Measurements from ENCODE around the gene APOD.

APOD gene

DNA sequence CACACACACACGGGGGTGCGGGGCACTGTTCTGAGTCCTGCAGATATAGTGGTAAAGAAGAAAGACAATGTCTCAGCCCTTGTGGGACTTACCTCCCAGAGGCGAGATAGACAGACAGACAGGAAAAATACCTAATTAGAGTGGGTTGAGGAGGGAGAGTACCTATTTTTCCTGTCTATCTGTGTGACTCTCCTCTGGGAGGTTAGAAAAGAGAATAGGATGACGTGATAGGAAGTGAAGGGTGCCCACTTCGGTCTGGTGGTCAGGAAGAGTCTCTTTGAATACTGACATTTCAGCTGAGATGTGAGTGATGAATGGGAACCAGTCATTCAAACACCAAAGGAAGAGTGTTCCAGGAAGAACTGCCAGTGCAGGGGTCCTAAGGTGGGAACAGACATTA is 4.1 kb upstream of the APOD start:
- DNase-seq (ENCODE audit: extremely low read depth in 1 of 2, low read depth in 1 of 2), result no peak

DNA sequence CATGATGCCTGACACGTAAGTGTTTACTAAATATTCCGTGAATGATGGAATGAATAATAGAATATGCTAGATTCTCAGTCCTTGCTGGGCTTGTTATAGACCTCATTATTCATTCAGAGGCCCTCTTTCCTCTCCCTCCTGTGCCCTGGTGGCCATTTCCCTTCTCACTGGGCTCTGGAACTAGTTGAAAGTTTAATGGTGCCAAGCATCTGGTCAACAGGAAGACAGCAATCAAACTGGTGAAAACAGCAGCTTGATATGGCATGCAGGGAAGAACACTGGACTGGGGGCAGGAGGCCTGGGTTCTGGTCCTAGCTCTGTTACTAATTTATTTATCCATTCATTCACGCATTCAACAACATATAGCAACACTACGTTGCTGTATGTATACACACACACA is 3.7 kb upstream of the APOD start:
- no peak for DNase-seq (ENCODE audit: extremely low read depth in 1 of 2, low read depth in 1 of 2)

DNA sequence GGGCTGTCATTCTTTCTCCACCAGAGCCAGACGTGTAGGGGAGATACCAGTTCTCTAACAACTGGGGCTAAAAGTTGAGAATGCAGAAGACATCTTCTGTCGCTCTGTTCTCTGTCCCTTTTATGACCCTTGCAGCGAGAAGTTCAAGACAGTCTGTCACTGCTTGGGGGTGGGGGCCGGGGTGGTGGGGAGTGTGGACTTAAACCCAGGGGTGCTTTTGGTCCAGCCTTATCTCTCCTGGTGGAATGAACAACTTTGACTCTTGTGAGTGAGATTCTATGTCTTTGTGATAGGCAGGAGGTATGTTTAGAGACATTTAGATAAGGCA is 767 bp upstream of the APOD start:
- DNase-seq (ENCODE audit: extremely low read depth in 1 of 2, low read depth in 1 of 2), result no peak

DNA sequence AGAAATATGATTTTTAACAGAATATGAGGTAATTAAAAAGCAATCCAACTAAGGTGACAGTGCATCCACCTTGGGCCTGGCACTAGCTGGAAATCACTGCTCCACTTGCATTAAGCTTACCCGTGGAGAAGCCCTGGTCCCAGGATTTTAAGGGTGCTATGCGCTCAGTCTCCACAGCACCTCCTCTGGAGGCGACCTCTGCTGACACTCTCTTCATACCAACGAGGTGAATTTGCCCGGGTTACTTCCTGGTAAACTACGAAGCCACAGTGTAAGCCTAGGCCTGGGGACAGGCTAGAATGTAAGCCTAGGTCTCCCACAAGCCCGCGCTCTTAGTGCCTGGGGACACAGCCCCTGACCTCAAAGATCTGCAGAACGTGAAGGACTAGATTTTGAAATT is 793 bp downstream of the APOD start:
- no peak for DNase-seq (ENCODE audit: extremely low read depth in 1 of 2, low read depth in 1 of 2)

DNA sequence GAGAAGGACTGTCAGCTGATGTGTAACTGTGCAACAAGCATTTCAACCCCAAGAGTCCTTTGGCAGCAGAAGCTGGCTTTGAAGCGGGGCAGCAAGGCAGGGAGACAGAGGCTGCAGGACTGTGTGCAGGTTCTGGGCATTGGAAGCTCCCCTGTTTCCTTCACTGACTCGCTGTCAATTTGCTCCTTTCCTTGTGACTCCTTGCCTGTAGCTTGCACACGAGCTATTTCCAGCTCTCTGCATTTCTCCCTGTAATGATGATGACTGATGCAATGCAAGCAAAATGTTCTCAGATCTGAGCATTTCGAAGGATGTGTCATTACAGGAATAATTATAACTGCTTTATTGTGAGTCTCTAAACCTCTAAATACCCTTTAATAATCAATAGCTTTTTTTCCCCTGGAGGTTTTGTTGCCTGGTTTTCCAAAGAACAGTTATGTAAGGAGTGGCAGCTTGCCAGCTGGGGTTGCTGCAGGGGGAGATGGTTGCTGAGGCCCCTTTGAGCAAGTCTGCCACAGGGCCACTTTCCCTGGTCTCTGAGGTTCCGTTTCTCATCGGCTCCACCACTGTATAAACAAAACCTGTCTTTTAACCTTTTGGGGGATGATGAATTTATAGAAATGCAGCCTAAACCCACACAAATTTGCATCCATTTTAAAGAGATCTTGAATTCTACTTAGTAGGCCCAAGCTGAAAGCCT is 2.8 kb downstream of the APOD start:
- no peak for DNase-seq (ENCODE audit: extremely low read depth in 1 of 2, low read depth in 1 of 2)

DNA sequence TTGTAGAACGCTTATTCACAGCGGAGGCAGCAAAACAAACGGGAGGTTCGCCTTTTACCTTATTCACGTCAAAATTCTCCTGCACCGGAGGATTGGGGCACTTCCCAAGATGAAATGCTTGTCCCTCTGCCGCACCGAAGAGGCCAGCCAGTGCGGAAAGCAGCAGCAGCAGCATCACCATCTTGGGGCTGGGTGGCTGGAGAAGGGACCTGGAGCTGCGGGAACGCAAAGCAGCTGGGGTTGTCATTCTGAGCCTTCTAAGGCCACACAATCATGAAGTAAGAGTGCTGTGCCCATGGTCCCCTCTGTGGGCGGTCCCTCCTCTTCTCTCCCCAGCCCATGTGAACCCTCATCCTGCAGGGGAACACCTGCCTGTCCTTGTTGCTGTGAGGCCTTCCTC is 4.5 kb downstream of the APOD start:
- no peak for DNase-seq (ENCODE audit: extremely low read depth in 1 of 2, low read depth in 1 of 2)

DNA sequence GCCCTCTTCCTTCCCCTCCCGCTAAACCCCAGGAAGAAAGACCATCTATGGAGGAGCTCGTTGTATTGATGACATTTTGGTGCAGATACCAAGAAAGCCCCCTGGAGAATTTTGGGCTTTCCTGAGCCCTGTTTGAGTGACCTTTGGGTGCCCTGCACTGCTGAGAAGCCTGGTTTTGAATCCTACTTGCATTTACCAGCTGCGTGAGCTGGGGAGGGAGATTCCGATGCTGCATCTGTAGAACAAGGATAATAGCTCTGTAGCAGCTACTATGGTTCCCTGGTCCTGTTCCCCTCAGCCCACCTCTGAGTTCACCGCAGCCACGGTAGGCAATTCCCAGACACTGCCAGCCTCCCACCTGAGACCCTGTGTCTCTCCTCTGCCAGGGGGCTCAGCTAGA is 5.2 kb downstream of the APOD start:
- DNase-seq (ENCODE audit: extremely low read depth in 1 of 2, low read depth in 1 of 2), result no peak

DNA sequence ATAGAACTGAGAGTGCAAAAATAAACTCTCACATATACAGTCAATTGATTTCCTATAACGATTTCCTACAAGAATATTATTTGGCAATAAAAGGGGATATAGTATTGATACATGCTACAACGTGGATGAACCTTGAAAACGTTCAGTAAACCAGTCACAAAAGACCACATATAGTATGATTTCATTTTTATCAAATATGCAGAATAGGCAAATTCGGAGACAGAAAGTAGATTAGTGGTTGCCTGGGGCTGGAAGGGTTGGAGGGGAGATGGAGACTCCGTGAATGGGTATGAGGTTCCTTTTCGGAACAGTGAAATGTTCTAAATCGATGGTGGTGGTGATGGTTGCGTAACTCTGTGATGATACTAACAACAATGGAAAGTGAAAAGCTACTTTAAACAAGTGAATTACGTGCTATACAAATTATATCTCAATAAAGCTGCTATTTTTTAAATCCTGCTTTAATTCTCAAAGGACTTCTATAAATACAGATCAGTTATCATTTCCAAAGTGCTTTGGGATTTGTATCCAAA is 6.0 kb downstream of the APOD start:
- DNase-seq (ENCODE audit: extremely low read depth in 1 of 2, low read depth in 1 of 2), result no peak

DNA sequence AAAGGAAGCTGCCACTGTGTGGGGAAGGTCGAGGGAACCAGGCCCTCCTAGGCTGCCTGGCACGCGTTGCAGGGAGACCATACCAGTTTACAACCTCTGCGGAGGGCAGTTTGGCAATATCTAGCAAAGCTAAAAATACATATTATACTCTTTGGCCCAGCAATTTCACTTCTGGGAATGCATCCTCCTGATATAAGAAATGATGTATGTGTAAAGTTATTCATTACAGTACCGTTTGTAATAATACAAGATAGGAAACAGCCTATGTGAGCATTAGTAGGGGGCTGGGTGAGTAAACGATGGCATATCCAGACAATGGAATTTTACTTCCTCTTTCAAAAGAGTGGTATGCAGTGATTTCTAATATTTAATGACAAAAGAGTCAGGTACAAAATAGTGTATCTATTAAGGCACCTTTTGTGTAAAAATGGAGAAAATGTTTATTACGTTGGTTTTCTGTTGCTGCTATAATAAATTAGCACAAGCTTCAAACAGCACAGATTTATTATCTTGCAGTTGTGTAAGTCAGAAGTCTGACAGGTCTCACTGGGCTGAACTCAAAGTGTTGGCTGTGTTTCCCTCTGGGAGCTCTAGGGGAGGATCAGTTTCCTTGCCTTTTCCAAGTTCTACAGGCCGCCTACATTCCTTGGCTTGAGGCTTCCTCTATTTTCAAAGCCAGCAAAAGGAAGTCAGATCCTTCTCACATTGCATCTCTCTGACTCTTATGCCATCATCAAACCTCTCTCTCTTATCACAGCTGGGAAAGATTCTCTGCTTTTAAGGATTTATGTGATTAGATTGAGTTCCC is 9.0 kb downstream of the APOD start:
- no peak for DNase-seq (ENCODE audit: extremely low read depth in 1 of 2, low read depth in 1 of 2)

DNA sequence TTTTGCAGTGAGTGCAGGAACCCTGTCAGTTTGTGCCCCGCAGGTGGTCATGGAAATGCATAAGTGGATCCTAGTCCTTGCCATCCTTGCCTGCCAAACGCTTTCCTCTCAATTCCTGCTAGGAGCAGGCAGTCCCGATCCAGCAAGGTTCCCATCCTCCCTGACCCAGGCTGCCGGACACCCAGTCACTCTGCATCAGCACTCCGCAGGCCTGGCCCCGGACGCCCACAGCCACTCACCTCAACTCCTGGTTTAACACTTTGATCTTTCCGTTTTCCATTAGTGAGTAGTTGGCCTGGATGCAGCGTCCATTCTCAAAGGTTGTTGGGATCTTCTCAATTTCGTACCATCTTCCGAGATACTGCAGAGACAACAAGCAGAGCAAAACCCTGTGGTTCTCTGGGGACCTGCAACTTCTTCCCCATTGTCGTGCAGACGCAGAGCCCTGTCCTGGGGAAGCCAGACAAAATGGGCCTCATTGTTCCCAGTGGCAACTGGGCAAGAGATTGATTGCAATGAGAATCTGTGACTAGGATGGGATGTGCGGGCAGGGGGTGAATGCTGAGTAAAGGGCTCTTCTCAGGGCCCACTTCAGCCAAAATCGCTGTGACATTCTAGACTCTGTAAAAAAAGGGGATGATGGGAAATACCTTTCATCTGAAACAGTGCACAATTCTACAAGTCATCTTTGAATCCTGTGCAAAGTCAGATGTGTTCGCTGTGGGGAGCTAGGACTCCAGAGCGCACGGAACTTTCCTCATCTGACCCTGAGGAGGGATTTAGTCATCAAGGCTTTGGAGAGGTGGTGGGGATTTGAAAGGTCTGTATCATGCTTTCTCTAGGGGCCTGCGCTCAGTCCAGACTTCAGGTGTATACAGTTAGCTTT is 9.9 kb downstream of the APOD start:
- no peak for DNase-seq (ENCODE audit: extremely low read depth in 1 of 2, low read depth in 1 of 2)

DNA sequence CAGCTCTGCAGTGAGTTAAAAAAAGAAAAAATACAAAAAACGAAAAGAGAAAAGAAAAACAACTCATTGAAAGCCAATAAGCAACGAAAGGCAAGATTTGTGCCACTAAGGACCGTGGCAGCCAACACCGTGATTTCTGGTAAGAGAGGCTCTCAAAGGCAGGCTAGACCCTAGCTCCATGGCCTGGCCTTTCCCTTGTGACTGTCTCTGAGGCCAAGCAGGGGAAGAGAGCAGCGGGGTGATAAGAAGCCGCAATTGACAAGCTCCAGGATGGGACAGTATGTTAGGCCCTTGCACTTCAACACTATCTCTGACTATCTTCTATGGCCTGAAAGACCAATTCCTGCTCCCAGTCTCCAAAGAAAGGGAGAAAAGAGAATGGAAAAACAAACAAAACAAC is 12.4 kb downstream of the APOD start:
- DNase-seq (ENCODE audit: extremely low read depth in 1 of 2, low read depth in 1 of 2), result no peak

DNA sequence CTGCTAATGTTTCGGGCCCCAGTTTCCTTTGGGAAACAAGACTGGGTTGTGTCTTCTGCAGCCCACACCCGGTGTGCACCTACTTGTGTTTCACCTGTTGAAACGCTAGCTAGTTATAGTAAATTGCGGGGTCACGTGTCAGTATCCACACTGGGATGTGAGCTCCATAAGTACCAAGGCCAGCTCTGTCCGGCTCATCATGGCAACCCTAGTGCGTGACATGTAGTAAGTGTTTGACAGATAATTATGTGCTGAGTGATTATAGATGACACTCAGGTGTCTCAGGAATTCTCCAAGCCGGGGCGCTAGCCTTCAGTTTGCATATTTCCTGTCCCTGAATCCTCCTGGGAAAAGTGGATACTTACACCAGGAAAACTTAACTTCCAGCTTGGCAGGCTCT is 12.8 kb downstream of the APOD start:
- no peak for DNase-seq (ENCODE audit: extremely low read depth in 1 of 2, low read depth in 1 of 2)

DNA sequence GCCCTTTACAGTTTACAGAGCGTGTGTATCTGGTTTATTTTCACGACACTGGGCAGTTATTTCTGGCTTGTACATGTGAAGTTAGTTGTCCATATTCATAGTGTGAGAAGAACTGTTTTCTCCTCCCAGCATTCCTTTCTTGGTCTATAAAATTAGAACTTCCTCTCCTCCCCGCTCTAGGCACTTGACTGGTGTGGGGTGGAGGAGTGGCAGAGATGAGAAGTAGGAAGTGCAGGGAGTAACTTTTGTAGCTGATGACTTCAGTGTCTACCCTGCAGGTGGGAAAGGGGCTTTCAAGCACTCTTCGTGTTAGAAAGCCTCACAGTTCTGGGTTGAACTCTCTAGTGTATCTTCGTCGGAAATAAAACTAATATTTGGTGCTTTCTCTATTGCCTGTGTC is 13.4 kb downstream of the APOD start:
- DNase-seq (ENCODE audit: extremely low read depth in 1 of 2, low read depth in 1 of 2), result no peak

DNA sequence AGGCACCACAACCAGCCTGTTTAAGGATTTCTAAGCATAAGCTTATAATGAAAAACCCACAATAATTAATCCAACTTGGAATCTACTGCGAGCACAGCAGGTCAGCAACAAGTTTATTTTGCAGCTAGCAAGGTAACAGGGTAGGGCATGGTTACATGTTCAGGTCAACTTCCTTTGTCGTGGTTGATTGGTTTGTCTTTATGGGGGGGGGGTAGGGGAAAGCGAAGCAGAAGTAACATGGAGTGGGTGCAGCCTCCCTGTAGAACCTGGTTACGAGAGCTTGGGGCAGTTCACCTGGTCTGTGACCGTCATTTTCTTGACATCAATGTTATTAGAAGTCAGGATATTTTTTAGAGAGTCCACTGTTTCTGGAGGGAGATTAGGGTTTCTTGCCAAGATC is 15.1 kb downstream of the APOD start:
- no peak for DNase-seq (ENCODE audit: extremely low read depth in 1 of 2, low read depth in 1 of 2)

DNA sequence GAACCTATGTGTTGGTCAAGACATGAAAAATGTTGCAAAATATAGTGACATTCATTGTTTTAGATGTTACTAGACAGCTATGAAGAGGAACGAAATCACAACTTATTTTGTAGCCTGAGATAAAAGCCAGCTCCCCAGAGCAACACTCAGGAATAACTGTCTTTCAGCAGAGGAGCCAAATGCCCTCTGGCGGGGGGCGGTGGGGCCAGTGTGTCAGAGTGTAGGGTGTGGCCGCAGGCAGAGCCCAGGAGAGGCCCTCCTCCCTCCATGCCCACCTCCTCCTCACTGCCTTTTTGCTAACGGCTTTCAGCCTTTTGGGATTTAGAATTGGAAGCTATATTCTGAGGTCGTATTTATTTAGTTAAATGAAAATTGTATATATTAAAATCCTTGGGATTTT is 16.9 kb downstream of the APOD start:
- DNase-seq (ENCODE audit: extremely low read depth in 1 of 2, low read depth in 1 of 2), result no peak

DNA sequence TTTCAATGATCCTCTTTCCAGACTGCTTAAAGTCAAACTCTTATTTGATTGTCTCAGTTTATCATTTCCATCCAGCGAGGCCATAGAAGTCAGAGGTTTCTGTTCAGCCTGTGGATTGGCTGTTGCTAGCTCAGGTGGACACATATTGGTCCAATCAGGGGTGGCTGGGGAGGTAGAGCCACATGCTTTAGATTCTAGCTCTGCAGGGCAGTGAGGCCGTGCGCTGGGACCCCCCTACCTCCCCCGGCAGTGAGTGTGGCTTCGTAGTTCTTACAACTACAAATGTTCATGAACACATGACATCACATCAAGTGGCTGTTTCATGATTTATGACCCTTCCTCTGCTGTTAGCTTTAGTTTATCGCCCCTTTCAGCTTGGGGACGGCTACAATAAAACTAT is 18.0 kb downstream of the APOD start:
- no peak for DNase-seq (ENCODE audit: extremely low read depth in 1 of 2, low read depth in 1 of 2)

DNA sequence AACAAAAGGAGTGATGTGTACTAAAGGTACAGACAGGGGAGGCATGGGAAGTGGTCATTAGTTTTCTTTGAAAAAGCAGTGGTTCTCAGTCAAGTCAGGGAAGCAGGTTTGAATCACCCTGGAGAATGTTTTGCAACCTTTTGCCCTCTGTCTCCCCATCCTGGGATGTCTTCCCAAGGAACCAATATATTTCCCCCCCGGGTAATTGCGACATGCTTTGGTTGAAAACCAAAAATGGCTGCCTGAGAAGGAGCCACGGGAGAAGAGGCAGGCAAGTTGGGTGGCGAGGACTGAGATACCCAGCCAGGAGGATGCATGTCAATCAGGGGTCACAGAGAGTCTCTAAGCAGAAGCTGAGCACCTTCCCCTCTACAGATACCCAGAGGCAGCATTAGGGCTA is 20.4 kb downstream of the APOD start:
- DNase-seq (ENCODE audit: extremely low read depth in 1 of 2, low read depth in 1 of 2), result no peak

DNA sequence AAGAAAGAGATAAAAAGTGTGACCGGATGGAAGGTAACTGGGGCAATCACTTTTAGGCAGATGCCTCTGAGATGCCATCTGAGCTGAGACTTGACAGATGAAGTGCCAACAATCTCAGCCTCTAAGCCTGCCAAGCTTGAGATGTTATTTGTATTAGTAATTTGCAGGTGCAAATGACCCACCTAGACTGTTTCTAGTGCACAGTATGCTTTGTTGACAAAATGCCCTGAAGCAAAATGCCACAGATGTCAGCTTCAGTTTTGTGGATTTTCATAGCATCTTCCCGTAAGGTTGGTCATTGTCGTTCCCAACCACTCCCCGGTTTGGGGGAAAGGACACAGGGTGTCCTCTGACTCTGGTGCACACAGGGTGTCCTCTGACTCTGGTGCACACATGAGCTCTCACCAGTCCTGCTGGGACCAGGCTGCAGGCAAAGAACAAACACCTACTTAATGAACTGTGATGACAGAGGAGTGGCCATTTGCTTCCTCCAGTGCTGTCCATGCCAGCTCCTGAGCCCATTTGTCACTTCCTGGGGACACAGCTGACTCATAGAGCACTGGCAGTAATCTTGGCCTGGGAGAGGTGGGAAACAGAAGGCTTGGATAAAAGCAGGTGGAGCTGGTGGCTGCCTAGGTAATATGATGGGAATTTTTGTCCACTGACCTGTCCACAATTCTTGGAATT is 23.9 kb downstream of the APOD start:
- DNase-seq (ENCODE audit: extremely low read depth in 1 of 2, low read depth in 1 of 2), result no peak

DNA sequence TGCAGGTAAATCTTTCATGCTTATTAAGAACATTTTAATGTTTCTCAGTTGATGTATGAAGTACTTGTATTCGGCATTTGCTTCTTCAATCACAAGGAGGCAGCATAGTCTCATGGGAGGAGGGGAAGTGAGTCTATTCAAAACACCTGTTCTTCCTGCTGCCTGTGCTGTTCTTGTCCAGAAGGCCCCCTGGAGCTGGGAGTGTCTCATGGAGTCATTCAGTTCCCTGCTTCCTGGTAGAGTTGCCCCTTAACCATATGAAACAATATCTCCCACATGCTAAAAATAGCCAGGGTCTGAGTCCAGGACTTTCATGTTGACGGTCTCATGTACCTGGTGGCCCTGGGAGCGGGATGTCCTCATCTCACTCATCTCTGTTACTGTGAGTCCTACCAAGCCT is 25.1 kb downstream of the APOD start:
- no peak for DNase-seq (ENCODE audit: extremely low read depth in 1 of 2, low read depth in 1 of 2)

DNA sequence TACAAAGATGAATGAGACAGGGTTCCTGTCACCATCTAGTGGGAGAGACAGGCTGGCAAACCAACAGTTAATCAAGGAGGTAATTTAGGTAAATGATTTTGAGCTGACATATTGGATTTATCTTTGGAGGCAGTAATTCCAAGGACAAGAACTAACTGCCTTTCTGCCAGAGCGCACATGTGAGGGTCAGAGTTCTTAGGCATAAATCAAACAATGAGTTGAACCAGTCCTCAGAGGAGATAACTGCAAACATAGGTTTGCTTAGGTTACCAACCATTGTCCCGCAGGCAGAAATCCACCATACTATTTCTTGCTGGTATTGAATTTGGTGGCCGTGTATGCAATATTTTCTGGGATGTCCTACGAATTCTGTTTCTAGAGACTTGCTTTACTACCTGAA is 26.4 kb downstream of the APOD start:
- no peak for DNase-seq (ENCODE audit: extremely low read depth in 1 of 2, low read depth in 1 of 2)

DNA sequence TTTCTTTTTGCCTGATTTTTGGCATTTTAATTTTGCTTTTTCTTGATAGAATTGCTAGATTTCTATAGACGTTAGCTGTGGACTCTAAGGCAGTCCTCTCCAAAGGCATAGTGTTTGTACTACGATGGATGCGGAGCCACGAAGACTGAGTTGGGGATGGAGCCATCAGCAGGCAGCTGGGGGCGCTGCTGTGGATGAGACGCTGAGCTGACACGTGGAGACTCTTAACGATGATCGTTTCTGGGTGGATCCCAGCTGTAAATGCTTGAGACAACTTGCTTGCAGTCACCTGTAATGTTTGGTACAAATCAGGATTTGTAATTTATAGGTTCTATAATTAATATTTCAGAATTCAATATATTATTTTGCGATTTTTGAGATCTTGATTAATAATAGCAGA is 27.4 kb downstream of the APOD start:
- DNase-seq (ENCODE audit: extremely low read depth in 1 of 2, low read depth in 1 of 2), result no peak

All from activated CD8-positive, alpha-beta memory T cell treated with anti-CD3 and anti-CD28 coated beads for 1 hour (primary cell).